HG03064 (cell line): ENCODE data around the gene NFATC3.

Experiments used
- ATAC-seq: cut with Tn5 transposase; IDR thresholded peaks from one replicate; pipeline ENCODE4 v1.9.1; 2021; ENCODE audit warnings: low read depth; ENCODE audit not compliant: unreplicated experiment

NFATC3 gene

DNA sequence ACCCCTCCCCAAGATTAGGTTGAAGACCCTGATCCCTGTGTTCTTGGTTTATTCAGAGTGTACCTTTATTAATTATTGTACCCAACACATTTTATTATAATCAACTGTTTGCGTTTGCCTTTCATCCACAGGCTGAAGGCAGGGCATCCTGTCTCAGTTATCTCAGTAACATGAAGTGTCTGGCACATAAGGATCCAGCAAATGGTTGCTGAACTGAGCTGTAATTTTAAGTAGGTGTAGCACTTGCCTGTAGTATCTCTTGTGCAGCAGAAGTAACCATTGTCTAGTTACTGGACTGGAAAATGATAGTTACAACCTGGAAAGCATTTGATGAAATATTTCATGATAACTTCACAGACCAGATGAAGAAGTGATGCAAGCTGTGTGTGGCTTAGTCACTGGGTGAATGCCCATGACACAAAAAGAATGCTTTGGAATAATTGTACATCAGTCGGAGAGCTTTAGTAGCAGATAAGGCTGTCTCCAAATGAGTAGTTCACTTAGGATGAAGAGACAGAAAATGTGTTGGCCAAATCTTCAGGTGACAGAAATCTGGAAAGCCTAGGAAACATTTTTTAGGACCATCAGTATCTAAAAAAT is 94.1 kb downstream of the NFATC3 start:
- ATAC-seq, result no peak

DNA sequence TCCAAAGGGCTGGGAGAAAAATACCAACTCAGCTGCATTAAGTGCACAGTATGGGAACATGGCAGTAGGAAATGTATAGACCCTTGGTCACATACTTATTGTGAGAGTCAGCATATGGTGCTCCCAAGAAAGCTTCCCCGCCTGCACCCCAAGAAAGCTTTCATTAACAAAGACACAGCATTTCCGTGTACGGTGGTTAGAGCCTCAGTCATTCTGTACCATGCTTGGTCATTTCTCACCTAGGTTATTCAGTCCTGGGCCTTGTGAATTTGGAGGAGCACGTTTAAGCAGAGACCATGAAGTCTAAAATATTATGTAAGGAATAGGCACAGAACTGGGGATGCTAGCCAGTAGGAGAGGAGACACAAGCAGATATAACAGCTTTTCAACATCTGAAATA is 94.7 kb downstream of the NFATC3 start:
- no peak for ATAC-seq

DNA sequence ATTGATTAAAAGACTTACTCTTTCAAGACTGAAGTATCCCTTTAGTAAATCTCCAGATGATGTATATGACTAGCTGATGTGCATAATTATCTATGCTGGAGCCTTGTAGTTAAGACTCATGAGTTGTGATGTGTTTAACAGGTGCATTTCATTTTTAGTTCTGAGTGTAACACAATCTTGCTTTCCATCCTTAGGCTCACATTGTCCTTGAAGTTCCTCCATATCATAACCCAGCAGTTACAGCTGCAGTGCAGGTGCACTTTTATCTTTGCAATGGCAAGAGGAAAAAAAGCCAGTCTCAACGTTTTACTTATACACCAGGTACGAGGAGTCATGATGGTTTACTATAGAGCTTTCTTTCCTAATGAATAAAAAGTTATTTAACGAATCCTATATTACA is 97.9 kb downstream of the NFATC3 start:
- ATAC-seq, result no peak

GRCh38 chr16:68186877-68187276 is 101.7 kb downstream of the NFATC3 start:
- no peak for ATAC-seq

- ATAC-seq, result no peak
Measured at GRCh38 chr16:68187505-68187904, 102.3 kb downstream of the NFATC3 start.

DNA sequence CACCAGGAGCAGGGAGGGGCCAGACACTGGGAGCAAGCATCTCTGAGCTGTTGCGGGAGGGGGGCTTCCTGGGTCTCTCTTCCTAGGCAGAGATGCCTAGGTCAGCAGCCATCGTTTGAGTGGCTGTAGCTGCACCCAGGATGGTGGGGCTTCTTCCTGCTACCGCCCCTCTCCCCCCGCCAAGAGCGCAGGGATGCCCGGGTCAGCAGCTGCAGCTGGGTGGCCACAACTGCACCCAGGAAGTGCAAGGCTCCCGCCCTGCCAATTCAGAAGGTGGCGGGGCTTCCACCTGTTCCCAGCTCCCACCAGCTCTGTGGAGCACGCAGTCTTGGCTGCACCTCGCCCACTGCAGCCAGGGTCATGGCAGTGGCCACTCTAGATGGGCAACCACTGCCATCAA is 103.0 kb downstream of the NFATC3 start:
- ATAC-seq, result no peak

- no peak for ATAC-seq
Measured at GRCh38 chr16:68190081-68190480, 104.9 kb downstream of the NFATC3 start.

DNA sequence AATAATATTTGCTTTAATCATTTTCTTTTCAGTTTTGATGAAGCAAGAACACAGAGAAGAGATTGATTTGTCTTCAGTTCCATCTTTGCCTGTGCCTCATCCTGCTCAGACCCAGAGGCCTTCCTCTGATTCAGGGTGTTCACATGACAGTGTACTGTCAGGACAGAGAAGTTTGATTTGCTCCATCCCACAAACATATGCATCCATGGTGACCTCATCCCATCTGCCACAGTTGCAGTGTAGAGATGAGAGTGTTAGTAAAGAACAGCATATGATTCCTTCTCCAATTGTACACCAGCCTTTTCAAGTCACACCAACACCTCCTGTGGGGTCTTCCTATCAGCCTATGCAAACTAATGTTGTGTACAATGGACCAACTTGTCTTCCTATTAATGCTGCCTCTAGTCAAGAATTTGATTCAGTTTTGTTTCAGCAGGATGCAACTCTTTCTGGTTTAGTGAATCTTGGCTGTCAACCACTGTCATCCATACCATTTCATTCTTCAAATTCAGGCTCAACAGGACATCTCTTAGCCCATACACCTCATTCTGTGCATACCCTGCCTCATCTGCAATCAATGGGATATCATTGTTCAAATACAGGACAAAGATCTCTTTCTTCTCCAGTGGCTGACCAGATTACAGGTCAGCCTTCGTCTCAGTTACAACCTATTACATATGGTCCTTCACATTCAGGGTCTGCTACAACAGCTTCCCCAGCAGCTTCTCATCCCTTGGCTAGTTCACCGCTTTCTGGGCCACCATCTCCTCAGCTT is 105.8 kb downstream of the NFATC3 start:
- no peak for ATAC-seq

DNA sequence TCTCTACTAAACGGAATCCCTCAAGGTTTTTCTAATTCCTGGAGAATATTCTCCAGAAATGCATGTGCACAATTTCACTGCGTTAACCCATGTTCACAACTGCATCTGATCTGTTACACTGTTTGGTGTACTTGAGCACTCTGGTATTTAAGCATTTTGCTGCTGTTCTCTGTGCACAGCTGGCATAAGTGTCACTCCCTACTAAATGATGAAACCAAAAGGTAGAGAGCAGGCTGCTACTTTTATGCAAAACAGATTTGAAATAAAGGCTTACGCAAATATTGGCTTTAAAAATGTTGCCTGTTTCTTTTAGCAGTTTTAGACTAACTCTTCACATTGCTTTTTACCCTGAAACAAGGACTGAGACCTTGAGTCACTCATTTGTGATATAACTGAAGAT is 109.1 kb downstream of the NFATC3 start:
- ATAC-seq, result no peak

GRCh38 chr16:68197250-68197649 is 112.1 kb downstream of the NFATC3 start:
- ATAC-seq, result no peak

GRCh38 chr16:68200088-68200783 is 115.1 kb downstream of the NFATC3 start:
- ATAC-seq, result no peak

DNA sequence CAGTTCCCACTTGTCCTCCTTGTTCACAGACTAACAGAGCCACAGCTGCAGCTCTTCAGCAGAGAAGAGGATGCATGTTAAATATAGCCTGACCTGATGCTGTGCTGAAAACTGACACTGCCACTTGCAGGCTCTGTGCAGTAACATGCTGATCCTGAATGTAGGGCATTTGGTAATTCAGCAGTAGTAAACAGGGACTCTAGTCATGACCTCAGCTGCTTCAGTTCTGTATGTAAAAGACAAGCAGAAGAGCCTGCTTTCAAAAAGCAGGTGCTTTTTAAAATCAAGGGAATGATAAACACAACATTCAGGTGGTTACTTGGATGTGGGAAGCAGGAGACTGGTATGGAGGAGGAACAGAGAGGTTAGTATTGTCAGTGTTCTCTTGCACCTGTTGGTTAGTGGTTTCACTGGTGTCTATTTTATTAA is 116.9 kb downstream of the NFATC3 start:
- ATAC-seq, result no peak

DNA sequence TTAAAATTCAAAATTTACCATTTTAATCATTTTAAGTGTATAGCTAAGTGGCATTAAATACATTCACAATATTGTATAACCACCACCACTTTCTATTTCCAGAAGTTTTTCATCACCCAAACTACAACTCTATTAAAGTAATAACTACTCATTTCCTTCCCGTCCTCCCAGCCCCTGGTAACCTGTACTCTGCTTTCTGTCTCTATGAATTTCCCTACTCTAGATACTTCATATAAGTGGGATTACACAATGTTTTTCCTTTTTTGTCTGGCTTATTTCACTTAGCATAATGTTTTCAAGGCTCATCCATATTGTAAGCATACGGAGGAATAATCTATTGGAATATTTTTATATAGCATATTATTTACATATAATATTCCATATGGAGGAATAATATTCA is 121.1 kb downstream of the NFATC3 start:
- ATAC-seq, result no peak

DNA sequence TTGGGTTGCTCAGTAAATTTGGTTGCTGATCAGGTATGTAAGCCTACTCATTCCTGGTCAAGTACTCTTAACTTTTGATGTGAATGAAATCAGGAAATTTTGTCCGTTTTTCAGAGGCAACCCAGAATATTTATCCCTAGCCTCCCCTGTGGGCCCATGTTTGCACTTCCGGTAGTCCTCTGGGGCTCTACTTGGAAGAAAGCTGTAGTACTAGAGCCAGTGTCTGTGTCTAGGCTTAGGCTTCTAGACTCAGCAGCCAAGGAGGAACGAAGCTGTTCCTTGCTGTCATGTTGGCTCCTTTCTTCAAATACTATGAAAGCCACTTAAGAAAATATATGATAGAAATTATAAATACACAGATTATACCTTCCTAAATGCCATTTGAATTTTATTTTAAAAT is 129.6 kb downstream of the NFATC3 start:
- no peak for ATAC-seq

- no peak for ATAC-seq
Measured at GRCh38 chr16:68215302-68215701, 130.1 kb downstream of the NFATC3 start.

GRCh38 chr16:68216240-68216639 is 131.1 kb downstream of the NFATC3 start:
- no peak for ATAC-seq

DNA sequence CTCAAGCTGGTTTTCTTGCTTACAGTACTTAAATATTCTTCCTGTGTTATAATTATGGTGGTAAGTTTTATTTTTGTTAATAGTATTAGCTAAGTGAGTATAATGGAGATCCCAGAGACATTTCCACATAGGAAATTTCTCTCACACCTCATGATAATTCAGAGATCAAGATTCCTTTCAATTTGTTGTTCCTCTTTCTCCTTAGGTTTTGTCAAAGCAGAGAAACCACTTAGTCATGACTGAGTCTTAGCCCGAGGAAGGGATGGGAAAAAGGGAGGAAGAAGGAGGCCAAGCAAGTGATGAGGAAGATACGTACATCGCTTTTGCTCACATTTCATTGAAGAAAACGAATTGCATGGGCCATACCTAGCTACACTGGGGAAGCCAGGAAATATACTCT is 132.3 kb downstream of the NFATC3 start:
- no peak for ATAC-seq

GRCh38 chr16:68219725-68220351 is 134.7 kb downstream of the NFATC3 start:
- ATAC-seq, result no peak

GRCh38 chr16:68223072-68223471 is 137.9 kb downstream of the NFATC3 start:
- ATAC-seq, result no peak

DNA sequence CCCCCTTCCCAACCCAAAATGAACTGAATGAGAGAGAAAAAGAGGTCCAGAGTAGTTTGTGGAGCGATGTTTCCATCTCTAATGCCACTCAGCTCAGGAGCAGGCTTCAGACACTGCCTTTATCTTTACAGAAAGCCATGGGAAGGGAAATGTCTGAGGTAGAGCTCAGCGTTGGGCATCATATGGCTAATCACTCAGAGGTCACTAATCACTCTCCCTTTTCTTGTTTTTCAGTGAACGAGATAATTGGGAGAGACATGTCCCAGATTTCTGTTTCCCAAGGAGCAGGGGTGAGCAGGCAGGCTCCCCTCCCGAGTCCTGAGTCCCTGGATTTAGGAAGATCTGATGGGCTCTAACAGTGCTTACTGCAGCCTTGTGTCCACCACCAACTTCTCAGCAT is 140.9 kb downstream of the NFATC3 start:
- no peak for ATAC-seq

DNA sequence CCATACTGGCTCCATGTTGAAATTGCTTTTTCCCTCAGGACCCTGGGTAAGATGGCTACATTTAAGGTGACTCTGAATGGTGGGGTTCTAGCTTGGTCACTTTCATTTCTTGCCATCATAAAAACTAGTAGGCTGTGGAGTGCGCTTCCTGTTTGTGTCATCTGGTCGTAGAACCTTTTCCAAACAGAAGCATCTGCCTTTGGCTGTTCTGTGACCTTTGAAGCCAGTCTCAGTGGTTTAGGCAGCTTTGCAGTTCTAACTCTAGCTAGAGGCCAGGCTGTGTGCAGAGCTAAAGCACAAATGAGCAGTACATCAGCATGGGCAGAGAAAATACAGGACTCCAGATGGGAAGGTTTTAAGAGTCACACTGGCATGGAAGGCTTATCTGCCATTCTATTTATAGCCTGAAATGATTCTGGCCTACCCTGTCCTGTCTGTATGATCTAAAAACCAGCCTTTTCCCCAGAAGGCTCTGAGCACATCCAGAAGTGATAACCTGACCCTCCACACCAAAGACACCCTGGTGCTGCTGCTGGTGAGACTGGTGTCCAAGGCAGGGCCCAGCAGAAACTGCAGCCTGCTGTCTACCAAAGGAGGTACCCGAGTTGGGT is 142.1 kb downstream of the NFATC3 start:
- no peak for ATAC-seq
